Glomerular visceral epithelial cell (primary cell): ENCODE results near the gene VKORC1.

Source experiments
- DNase-seq: peaks from one replicate; pipeline ENCODE4 v3.0.0-alpha.2; 2016; ENCODE audit errors: extremely low spot score

The VKORC1 gene

DNA sequence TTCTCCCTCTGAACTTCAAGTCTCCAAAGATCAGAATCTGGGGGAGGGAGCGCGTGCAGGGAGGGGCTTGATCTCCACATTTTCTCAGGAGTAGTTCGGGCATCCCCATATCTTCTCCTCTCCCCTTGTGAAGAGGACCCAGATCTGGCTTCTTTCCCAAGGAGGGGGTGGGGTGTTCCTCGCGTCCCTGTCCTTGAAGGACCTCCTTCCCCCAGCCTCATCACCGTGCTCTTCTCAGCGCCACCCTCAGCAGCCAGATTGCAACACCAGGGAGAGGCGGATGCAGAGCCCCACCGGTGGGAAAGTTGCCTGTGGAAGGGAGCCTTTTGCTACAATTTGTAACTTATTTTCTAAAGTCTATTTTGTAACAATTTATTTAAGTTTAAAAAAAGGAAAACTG is 11.5 kb downstream of the VKORC1 start:
- no peak for DNase-seq

DNA sequence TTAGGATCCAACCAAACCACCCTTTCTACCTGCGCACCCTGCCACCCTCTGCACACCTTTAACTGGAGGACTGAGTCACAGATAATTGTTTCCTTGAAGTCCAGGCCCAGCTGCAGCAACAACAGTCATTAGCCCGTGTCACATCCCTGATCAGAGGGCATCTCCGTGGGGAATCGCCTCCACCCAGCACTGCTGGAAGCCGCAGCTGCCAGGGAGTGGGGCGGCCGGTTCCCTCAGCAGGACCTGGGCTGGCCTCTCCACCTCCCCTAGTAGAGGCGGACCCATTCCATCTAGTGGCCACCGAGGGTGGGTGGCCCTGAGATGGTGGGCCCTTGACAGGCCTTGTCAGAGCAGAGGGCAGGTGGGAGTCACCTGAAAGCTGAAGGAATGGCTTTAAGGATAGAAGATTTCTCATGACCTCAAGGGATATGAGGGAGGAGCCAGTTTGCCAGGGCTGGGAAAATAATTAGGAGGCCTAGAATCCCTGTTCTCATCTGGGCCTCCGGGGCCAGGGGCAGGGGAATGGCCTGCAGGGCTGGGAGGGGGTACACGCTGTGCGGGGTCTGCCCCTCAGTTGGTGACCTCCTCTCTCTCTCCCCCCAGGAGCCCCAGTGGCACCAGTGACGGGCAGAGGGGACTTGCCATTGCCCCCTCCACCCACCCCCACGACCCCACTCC is 12.1 kb downstream of the VKORC1 start:
- DNase-seq = no peak

DNA sequence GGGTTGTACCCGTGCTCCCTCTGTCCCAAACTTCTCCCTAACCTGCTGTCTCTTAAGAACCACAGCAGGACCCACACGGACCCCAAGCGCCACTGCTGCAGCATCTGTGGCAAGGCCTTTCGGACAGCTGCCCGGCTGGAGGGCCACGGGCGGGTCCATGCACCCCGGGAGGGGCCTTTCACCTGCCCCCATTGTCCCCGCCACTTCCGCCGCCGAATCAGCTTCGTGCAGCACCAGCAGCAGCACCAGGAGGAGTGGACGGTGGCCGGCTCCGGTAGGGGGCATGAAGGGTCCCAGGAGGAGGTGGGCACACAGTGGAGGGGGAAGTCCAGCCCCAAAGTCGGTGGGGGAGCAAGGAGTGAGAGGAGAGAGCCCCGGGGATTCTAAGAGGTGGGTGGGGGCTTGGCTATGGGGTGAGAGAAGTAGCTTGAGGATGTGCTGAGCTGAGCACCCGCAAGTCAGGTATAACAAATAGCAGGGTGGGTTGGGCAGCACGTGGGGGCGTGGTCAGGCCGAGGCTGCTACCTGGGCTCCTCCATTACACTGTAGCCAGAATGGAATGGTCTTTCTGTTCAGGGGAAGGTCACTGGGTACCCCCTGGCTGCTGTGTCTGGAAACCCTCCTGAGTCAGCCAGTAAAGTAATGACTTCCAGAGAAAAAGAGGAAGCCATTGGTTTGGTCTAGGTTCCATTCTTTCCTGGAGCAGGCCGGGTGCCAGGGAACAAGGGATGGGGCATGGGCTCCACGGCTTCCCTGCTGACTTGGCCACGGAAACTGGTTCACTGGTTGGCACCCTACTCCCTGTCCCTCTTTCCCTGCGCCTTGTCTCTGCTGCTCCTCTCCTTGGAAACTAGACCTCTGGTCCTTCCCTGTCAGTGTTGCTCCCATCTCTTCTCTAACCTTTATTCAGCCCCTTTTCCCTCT is 12.9 kb downstream of the VKORC1 start:
- DNase-seq = no peak

DNA sequence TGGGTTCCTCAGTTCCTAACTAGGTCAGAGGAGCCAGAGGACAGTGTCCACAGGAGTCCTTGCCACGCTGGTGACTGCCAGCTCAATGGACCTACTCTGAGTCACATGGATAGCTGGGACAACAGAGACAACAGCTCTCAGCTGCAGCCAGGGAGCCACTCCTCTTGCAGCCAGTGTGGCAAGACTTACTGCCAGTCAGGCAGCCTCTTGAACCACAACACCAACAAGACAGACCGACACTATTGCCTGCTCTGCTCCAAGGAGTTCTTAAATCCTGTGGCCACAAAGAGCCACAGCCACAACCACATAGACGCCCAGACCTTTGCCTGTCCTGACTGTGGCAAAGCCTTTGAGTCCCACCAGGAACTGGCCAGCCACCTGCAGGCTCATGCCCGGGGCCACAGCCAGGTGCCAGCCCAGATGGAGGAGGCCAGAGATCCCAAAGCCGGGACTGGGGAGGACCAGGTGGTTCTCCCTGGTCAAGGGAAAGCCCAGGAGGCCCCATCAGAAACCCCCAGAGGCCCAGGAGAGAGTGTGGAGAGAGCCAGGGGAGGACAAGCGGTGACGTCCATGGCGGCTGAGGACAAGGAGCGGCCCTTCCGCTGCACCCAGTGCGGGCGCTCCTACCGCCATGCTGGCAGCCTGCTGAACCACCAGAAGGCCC is 13.7 kb downstream of the VKORC1 start:
- no peak for DNase-seq

DNA sequence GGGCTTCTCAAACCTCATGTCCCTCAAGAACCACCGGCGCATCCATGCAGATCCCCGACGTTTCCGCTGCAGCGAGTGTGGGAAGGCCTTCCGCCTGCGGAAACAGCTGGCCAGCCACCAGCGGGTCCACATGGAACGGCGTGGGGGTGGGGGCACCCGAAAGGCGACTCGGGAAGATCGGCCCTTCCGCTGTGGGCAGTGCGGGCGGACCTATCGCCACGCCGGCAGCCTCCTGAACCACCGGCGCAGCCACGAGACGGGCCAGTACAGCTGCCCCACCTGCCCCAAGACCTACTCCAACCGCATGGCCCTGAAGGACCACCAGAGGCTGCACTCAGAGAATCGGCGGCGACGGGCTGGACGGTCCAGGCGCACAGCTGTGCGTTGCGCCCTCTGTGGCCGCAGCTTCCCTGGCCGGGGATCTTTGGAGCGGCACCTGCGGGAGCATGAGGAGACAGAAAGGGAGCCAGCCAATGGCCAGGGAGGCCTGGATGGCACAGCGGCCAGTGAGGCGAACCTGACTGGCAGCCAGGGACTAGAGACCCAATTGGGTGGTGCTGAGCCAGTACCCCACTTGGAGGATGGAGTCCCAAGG is 14.5 kb downstream of the VKORC1 start:
- DNase-seq = no peak

DNA sequence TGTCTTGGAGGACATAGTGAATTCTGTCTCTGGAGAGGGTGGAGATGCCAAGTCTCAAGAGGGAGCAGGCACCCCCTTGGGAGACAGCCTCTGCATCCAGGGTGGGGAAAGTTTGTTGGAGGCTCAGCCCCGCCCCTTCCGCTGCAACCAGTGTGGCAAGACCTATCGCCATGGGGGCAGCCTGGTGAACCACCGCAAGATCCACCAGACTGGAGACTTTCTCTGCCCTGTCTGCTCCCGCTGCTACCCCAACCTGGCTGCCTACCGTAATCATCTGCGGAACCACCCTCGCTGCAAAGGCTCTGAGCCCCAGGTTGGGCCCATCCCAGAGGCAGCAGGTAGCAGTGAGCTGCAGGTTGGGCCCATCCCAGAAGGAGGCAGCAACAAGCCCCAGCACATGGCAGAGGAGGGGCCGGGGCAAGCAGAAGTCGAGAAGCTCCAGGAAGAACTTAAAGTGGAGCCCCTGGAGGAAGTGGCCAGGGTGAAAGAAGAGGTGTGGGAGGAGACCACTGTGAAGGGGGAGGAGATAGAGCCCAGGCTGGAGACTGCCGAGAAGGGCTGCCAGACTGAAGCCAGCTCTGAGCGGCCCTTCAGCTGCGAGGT is 15.2 kb downstream of the VKORC1 start:
- no peak for DNase-seq

DNA sequence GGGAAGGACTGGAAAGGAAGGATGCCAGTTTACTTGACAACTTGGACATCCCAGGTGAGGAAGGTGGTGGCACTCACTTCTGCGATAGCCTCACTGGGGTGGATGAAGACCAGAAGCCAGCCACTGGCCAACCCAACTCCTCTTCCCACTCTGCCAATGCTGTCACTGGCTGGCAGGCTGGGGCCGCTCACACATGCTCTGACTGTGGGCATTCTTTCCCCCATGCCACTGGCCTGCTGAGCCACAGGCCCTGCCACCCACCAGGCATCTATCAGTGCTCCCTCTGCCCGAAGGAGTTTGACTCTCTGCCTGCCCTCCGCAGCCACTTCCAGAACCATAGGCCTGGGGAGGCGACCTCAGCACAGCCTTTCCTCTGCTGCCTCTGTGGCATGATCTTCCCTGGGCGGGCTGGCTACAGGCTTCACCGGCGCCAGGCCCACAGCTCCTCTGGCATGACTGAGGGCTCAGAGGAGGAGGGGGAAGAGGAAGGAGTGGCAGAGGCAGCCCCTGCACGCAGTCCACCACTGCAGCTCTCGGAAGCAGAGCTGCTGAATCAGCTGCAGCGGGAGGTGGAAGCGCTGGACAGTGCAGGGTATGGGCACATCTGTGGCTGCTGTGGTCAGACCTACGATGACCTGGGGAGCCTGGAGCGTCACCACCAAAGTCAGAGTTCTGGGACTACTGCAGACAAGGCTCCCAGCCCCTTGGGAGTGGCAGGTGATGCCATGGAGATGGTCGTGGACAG is 15.8 kb downstream of the VKORC1 start:
- DNase-seq = no peak

DNA sequence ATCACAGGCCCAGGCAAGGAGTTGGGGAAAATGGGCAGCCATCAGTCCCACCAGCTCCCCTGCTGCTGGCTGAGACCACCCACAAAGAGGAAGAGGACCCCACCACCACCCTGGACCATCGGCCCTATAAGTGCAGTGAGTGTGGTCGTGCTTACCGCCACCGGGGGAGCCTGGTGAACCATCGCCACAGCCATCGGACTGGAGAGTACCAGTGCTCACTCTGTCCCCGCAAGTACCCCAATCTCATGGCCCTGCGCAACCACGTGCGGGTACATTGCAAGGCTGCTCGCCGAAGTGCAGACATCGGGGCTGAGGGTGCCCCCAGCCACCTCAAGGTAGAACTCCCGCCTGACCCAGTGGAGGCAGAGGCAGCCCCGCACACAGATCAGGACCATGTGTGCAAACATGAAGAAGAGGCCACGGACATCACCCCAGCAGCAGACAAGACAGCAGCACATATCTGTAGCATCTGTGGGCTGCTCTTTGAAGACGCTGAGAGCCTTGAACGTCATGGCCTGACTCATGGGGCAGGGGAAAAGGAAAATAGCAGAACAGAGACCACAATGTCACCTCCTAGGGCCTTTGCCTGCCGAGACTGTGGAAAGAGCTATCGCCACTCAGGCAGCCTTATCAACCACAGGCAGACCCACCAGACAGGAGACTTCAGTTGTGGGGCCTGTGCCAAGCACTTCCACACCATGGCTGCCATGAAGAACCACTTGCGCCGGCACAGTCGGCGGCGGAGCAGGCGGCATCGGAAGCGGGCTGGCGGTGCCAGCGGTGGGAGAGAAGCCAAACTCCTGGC is 16.8 kb downstream of the VKORC1 start:
- DNase-seq = no peak

DNA sequence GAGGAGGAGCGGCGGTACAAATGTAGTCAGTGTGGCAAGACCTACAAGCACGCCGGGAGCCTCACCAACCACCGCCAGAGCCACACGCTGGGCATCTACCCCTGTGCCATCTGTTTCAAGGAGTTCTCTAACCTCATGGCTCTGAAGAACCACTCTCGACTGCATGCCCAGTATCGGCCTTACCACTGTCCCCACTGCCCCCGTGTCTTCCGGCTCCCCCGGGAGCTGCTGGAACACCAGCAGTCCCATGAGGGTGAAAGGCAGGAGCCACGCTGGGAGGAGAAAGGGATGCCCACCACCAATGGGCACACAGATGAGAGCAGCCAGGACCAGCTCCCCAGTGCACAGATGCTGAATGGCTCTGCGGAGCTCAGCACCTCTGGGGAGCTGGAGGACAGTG is 17.6 kb downstream of the VKORC1 start:
- no peak for DNase-seq

DNA sequence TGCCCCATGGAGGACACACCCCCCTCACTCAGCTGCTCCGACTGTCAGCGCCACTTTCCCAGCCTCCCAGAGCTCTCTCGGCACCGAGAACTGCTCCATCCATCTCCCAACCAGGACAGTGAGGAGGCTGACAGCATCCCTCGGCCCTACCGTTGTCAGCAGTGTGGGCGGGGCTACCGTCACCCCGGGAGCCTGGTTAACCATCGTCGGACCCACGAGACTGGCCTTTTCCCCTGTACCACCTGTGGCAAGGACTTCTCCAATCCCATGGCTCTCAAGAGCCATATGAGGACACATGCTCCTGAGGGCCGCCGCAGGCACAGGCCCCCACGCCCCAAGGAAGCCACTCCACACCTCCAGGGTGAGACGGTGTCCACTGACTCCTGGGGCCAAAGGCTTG is 18.3 kb downstream of the VKORC1 start:
- DNase-seq = no peak

DNA sequence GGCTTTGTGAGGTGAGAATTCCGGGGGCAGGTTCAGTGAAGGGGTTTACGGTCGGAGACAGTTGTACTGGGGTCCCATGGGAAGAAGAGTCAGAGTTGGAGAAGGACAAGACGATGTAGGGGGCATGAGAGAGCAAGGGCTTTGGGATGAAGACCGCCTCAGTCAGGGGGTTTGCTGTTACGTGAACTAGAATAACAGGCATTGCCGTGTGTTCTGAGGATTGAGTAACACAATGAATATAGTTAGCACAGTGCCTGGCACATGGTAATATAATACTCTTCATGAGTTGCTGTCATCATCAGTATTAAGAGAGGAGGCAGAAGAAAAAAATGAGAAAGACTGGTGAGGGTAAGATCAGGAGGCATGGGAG is 19.8 kb downstream of the VKORC1 start:
- DNase-seq = no peak

DNA sequence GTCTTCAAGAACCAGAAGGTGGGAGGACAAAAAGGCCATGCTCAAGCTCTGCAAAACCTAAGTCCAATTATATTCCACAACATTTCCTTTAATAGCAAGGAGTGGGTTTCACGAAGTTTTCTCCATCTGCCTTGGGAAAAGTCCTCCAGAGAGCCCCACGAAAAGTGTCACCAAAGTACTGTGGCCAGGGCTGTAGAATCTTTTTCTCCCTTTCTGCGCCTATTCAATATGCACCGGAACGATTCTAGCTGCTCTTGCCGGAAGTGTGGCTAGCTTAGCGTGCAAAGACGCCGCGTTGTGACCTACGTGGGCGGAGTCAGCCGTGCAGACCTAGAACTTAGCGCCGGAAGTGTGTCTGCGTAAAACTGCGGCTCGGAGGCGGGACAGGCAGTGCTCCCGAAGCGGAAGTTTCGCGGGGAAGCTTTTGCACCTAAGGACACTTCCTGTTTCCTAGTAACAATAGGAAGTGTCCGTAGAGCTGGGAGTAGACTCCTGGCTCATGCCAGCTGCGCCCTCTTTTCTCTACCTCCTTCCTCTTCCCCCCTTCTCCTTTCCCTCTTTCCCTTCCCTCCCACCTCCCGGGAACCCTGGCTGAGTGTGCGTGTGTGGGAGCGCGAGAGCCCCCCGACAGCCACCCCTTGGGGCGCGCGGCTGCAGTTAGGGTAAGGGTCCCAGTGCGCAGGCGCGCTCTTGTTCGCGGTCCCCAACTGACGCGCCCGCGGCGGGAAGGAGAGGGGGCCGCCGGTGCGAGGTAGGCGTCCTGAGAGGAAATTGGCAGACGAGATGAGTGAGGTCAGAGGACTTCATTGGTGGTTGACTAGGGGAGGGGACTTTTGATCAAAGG is 20.4 kb downstream of the VKORC1 start, which contains the start of the genes ZNF646 and ZNF668:
ZNF646 (plus strand) TSS at position 453 of the 844 bp plus-strand sequence. CDS start 1,903 bp downstream, outside the sequence.
ZNF668 (minus strand) TSS at position 271 of the 844 bp plus-strand sequence. CDS start 9,781 bp downstream, outside the sequence.
- DNase-seq = peak; percentile 98

DNA sequence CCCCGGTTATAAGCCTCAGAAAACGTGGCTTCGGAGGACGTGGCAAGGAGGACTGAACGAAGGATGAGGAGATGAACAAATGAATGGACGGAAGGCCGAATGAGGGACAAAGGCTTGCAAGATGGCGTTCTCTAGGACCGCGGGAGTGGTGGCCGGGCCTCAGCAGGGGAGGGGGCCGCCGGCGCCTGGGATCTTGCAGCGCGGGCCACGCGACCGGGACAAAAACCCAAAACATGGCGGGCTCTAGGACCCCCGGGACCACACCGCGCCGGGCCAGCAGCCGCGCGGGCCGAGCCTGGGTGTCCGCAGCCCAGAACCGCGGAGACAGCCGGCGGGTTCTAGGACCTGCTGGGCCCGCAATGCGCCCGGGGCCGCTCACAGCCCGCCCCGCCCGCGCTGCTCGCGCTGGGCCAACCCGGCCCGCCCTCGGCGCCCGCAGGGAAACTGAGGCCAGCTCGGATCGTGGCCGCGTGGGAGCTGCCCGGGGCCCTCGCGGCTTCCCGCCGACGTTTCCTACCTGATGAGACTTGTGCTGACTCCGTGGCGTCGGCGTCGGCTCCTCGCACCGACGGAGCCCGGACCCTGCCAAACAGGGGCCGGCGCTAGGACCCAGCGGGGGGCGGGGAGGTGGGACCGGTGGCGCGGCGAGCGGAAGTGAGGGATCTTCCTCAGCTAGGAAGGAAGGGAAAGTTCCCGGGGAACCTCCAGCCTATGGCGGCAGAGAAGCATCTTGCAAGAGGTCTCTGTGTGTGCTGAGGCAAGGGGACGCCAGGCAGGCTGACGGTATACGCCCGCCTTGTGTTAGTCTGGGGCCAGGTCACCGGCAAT is 21.2 kb downstream of the VKORC1 start:
- peak; percentile 83 for DNase-seq

DNA sequence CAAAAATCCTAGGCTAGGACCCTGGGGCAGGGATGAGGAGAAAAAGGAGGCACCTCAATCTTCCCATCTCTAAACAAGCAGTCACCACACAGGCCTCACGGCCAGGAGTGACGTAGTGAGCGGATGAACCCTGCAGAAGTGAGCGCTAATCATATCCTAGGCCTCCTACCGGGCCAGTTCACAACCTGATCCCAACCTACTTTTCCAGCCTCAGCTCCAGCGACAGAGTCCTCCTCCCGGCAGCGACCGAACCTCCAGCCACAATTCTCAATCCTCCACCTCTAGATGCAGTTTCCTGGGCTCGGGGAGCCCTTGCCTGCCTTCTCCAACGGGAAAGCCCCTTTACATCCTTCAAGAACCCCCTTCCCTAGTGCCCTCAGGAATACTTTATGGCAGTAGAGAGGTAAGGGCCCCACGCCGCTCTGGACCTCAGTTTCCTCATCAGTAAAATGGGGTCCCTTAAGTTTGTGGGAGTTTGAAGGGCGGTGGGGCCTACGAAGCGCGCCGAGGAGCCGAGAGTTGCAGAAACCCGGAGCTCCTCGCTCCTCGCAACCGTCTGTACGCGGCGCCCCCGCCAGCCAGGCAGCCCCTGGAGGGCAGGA is 22.0 kb downstream of the VKORC1 start:
- DNase-seq = no peak

DNA sequence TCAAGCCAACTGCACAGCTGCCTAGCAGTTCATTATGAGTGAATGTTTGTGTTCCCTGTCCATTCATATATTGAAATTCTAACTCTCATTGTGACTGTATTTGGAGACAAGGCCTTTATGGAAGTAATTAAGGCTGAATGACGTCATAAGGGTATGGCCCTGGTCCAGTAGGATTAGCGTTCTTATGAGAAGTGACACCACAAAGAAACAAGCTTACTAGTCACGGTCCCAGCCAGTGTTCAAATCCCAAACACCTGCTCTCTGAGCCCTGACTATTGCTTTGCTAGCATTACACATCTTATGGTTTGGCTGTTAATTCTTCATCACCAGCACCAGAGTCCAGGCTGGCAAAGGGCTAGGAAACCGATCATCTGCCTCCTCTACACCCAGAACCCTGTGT is 22.7 kb downstream of the VKORC1 start:
- no peak for DNase-seq

DNA sequence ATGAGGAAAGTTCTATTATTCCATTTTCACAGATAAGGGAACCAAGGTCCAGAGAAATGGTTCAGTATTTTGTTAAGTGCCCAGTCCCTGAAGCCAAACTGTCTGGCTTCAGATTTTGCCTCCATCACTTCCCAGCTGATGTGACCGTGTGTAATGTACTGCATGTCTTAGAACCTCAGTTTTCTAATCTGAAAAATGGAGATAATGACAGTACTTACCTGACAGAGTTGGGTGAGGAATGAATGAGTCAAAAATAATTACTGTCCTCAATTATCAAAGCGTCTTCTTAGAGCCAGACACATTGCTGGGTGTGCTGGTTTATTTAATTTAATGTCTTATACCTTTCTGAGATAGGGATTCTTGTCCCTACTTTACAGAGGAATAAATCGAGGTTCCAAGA is 27.3 kb downstream of the VKORC1 start:
- no peak for DNase-seq

DNA sequence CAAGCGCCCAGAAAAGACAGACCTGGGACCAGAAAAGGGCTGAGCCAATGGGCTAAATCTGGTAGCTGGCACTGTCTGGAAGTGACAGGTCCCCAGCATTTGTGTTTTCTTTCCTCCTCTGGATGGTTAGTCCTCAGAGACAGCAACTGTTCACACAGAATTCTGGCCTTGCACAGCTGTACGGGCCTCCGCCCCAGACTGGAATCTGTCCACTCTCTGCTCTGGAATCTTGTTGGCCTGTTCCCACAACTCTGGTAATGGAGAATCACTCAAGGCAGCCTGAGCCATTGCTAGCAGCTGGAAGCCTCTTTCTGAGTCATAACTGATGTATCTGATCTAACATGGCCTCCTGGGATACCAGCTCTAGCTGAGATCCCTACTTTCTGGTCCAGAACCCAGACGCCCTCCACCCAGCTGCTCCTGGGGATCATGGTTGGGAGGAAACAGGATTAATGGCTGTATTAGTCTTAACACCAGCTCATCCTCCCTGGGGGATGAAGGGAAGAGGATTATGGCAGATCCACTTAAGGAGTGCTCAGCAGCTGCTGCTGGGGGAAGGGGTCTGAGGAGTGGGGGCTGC is 29.6 kb downstream of the VKORC1 start:
- DNase-seq = peak; percentile 65
